ENCODE measurements around the gene VPS25.

Gene VPS25

DNA sequence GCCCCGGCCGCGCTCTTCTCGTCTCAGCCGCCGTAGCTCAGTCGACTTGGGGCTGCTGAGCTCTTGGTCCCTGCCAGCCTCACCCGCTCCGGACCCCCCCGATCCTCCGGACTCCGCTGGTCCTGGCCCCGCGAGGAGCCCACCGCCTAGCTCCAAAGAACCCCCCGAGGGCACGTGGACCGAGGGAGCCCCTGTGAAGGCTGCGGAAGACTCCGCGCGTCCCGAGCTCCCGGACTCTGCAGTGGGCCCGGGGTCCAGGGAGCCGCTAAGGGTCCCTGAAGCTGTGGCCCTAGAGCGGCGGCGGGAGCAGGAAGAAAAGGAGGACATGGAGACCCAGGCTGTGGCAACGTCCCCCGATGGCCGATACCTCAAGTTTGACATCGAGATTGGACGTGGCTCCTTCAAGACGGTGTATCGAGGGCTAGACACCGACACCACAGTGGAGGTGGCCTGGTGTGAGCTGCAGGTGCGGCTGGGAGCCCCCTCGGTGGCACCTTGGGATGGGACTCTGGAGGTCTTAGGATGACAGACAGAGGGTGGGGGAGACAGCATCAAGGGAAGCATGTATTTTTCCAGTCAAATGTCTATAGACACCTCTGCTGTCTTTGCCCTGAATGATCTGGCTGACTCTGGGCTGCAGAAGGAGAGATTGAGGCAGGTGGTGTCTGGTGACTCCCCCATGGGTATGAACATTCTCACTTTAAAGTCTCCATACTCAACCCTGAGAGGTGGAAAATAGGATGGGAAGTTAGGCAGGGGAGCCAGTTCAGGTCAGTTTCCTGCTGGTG is 7.8 kb downstream of the VPS25 start:
- Mint-ChIP-seq H3K4me3 (no peak overlapping the region), H3K9me3 (no peaks in the 10 kb centered on the region), H3K27ac (no peak overlapping the region), H3K36me3 (peaks cover 35% of the 10 kb centered on the region), H3K4me1 (peaks cover 41% of the 10 kb centered on the region)
- ATAC-seq: no peak
- DNase-seq (ENCODE audit: low spot score in 2 of 2): no peak

DNA sequence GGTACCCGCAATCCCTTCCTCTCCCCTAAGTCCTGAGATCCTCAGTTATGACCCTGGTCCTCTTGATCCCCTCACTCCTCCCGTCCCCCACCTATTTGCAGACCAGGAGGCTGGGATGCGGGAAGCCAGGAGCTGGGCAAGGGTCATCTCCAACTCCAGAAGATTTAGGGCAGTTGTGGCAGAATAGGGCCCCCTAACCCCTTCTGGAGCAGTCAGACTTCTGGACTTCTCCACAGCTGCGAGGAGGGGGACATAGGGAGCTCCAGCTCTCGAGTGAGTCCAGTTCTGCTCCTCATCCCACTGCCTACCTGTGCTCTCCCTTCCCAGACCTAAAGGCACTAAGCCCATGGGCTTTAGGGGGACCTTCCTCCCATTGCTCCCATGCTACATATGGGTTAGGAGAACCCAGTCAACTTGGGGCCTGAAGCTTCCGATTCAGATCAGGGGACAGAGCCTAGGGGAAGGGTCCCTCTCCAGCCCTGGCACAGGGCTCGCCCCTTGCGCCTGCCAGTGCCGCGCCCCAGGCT is 8.5 kb downstream of the VPS25 start:
- no peak for DNase-seq (ENCODE audit: low spot score in 2 of 2)
- H3K4me3 Mint-ChIP-seq: no peak overlapping the region
- ATAC-seq: no peak

DNA sequence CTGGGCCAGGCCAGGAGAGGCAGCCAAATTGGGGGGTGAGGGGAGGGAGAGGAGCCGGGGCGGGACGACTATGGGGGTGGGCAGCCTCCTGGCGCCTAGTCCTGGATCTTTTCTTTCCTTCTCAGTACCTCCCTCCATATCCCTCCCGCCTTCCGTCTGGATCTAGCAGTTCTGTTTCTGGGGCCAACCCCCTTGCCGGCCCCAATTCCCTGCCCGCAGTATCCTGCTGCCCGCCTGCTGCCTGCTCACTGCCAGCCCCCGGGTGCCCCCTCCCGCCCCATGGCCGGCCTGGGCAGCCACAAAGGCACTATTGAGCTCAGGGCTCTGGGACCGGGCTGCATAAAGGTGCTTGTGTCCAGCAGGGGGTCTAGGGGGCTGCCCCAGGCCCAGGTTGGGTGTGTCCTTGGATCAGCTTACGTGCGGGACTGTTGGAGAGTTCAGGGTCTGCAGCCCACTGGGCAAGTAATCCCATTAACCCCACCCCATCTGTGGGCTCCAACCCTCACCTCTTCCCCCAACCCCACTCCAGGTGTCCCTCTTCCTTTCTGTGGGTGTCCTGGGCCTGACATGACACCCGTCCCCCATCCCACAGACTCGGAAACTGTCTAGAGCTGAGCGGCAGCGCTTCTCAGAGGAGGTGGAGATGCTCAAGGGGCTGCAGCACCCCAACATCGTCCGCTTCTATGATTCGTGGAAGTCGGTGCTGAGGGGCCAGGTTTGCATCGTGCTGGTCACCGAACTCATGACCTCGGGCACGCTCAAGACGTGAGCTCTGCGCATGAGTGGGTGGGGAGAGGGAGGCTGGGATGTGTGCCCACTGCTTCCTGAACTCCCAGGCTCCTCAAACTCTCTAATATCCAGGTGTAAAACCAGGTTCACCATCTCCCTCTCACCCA is 9.2 kb downstream of the VPS25 start:
- H3K27ac Mint-ChIP-seq: no peak overlapping the region
- no peak for ATAC-seq
- H3K9me3 Mint-ChIP-seq: no peaks in the 10 kb centered on the region
- peaks cover 41% of the 10 kb centered on the region for H3K4me1 Mint-ChIP-seq
- DNase-seq (ENCODE audit: low spot score in 2 of 2): no peak
- no peak overlapping the region for H3K4me3 Mint-ChIP-seq
- H3K36me3 Mint-ChIP-seq: peaks cover 21% of the 10 kb centered on the region

More for the DNA sequence above, 8.5 kb downstream of the VPS25 start:
- H3K36me3 Mint-ChIP-seq: peaks cover 28% of the 10 kb centered on the region
- H3K27ac Mint-ChIP-seq: no peak overlapping the region
- peaks cover 41% of the 10 kb centered on the region for H3K4me1 Mint-ChIP-seq
- no peaks in the 10 kb centered on the region for H3K9me3 Mint-ChIP-seq

DNA sequence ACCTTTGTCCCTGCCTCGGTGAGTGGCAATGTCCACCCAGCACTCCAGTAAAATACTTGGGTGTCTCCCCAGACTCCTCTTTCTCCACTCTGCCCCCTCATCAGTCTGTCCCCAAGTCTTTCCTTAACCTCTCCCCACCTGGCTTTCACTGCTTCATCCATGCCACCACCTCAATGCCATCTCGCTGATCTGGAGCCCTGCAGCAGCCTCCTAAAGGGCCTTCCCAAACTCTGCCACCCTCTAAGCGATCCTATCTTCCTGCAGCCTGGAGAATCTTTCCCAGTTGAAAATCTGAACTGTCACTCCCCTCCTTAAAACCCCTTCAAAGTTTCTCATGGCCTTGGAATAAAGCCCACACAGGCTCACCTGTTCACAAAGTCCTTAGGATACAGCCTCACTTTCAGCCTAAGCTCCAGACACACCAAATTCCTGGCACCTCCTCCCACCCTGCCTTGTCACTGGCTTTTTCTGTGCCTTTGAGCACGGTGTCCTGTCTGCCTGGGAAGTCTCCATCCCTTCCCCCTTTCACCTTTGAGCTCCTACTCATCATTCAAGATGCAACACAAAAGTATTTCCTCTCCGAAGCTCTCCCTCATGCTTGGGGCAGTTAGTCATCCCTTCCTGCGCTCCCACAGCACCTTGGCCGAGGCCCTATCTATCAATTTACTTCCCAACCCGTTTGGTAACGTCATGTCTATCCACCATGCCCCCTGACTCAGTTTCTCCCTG is 10.0 kb downstream of the VPS25 start:
- no peak overlapping the region for H3K27ac Mint-ChIP-seq
- no peaks in the 10 kb centered on the region for H3K9me3 Mint-ChIP-seq
- ATAC-seq (no peak), DNase-seq (ENCODE audit: low spot score in 2 of 2) (no peak)
- peaks cover 41% of the 10 kb centered on the region for H3K4me1 Mint-ChIP-seq
- peaks cover 15% of the 10 kb centered on the region for H3K36me3 Mint-ChIP-seq
- H3K4me3 Mint-ChIP-seq: no peak overlapping the region

GRCh38 chr17:42783791-42784138 is 10.5 kb downstream of the VPS25 start:
- no peaks in the 10 kb centered on the region for H3K9me3 Mint-ChIP-seq
- DNase-seq (ENCODE audit: low spot score in 2 of 2) (no peak), ATAC-seq (no peak)
- H3K4me1 Mint-ChIP-seq: peaks cover 41% of the 10 kb centered on the region
- H3K36me3 Mint-ChIP-seq: peaks cover 13% of the 10 kb centered on the region
- no peak overlapping the region for H3K27ac Mint-ChIP-seq
- H3K4me3 Mint-ChIP-seq: no peak overlapping the region

GRCh38 chr17:42784409-42784808 is 11.2 kb downstream of the VPS25 start:
- peaks cover 6% of the 10 kb centered on the region for H3K36me3 Mint-ChIP-seq
- DNase-seq (ENCODE audit: low spot score in 2 of 2): no peak
- no peak overlapping the region for H3K27ac Mint-ChIP-seq
- no peak overlapping the region for H3K4me3 Mint-ChIP-seq
- no peak for ATAC-seq
- H3K9me3 Mint-ChIP-seq: no peaks in the 10 kb centered on the region
- peaks cover 36% of the 10 kb centered on the region for H3K4me1 Mint-ChIP-seq

- Mint-ChIP-seq H3K9me3 (no peaks in the 10 kb centered on the region), H3K27ac (no peak overlapping the region), H3K36me3 (peaks cover 4% of the 10 kb centered on the region), H3K4me1 (peaks cover 31% of the 10 kb centered on the region), H3K4me3 (no peak overlapping the region)
- peak; percentile 27 for ATAC-seq
- DNase-seq (ENCODE audit: low spot score in 2 of 2): no peak
Measured at GRCh38 chr17:42784811-42785592, 11.8 kb downstream of the VPS25 start.

DNA sequence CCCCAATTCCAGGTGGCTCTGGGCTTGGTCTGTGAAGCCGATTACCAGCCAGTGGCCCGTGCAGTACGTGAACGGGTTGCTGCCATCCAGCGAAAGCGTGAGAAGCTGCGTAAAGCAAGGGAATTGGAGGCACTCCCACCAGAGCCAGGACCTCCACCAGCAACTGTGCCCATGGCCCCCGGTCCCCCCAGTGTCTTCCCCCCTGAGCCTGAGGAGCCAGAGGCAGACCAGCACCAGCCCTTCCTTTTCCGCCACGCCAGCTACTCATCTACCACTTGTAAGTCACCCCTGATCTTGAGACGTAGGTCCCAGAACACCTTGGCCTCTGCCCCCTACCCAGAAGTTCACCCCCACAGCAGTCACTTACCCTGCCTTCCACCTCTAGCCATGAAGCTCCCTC is 14.0 kb downstream of the VPS25 start:
- no peak overlapping the region for H3K27ac Mint-ChIP-seq
- DNase-seq (ENCODE audit: low spot score in 2 of 2) (no peak), ATAC-seq (no peak)
- no peaks in the 10 kb centered on the region for H3K9me3 Mint-ChIP-seq
- H3K4me1 Mint-ChIP-seq: peaks cover 31% of the 10 kb centered on the region
- peaks cover 4% of the 10 kb centered on the region for H3K36me3 Mint-ChIP-seq
- H3K4me3 Mint-ChIP-seq: no peak overlapping the region

DNA sequence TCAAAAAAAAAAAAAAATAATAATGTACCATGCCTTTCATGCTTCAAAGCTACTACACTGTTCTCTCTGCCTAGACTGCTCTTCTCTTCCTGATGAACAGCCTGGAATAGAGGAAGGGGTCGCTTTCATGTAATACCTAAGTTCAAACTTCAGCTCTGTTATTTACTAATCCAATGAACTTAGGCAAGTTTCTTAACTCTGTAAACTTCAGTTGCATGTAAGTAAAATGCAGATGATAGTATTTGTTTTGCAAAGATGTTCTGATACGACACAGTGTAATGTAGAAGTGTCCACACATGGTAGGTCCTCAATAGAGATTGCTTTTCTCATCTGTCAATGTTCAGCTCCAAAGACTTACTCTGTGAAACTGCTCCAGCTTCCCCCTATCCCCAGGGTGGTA is 18.7 kb downstream of the VPS25 start:
- Mint-ChIP-seq H3K9me3 (no peaks in the 10 kb centered on the region), H3K4me1 (peaks cover 25% of the 10 kb centered on the region), H3K4me3 (no peak overlapping the region), H3K27ac (no peak overlapping the region), H3K36me3 (peaks cover 4% of the 10 kb centered on the region)
- DNase-seq (ENCODE audit: low spot score in 2 of 2): no peak
- ATAC-seq: no peak

DNA sequence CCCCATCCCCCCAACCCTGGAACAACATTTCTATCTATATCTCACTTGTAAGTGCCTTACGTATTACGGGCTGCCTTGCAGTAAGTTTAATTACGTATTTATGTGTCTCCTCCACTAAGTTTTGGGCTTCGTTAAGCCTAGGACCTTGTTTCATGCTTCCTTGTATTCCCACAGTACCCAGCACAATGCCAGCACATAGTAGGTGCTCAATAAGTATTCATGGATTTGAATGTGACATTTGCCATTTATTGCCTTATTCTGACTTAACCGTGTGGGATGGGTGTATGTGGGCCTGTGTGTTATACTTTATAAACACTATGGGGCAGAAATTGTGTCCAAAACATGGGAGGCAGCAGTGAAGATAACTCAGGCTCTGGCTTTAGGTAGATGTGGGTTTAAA is 19.3 kb downstream of the VPS25 start:
- Mint-ChIP-seq H3K4me1 (peaks cover 31% of the 10 kb centered on the region), H3K4me3 (no peak overlapping the region), H3K36me3 (peaks cover 4% of the 10 kb centered on the region), H3K9me3 (no peaks in the 10 kb centered on the region), H3K27ac (no peak overlapping the region)
- ATAC-seq (no peak), DNase-seq (ENCODE audit: low spot score in 2 of 2) (no peak)

DNA sequence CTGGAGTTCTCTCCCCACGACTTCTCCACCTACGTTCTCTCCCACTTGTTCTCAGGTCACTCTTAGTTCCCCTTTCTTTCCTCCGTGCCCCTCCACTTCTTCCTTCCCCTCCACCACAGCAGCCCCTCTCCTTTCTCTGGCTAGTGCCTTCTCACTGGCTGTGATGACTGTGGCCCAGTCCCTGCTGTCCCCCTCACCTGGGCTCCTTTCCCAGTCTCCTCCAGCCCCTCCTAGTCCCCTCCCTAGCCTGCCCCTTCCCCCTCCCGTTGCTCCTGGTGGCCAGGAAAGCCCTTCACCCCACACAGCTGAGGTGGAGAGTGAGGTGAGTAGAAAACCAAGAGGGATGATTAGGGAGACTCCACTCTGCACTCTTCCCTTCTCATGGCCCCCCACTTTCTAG is 21.8 kb downstream of the VPS25 start:
- no peaks in the 10 kb centered on the region for H3K36me3 Mint-ChIP-seq
- DNase-seq (ENCODE audit: low spot score in 2 of 2) (no peak), ATAC-seq (no peak)
- no peaks in the 10 kb centered on the region for H3K9me3 Mint-ChIP-seq
- no peak overlapping the region for H3K4me3 Mint-ChIP-seq
- H3K4me1 Mint-ChIP-seq: peaks cover 42% of the 10 kb centered on the region
- H3K27ac Mint-ChIP-seq: peak overlapping the region; percentile 62

DNA sequence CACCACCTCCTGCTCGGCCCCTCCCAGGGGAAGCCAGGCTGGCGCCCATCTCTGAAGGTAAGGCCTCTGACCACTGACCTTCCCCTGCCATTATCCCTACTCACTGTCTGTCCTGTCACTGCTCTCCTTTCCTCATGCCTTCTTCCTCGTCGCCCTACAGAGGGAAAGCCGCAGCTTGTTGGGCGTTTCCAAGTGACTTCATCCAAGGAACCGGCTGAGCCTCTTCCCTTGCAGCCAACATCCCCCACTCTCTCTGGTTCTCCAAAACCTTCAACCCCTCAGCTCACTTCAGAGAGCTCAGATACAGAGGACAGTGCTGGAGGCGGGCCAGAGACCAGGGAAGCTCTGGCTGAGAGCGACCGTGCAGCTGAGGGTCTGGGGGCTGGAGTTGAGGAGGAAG is 22.2 kb downstream of the VPS25 start:
- Mint-ChIP-seq H3K9me3 (no peaks in the 10 kb centered on the region), H3K36me3 (no peaks in the 10 kb centered on the region), H3K4me1 (peaks cover 42% of the 10 kb centered on the region), H3K4me3 (no peak overlapping the region), H3K27ac (peak overlapping the region; percentile 62)
- ATAC-seq (no peak), DNase-seq (ENCODE audit: low spot score in 2 of 2) (no peak)

DNA sequence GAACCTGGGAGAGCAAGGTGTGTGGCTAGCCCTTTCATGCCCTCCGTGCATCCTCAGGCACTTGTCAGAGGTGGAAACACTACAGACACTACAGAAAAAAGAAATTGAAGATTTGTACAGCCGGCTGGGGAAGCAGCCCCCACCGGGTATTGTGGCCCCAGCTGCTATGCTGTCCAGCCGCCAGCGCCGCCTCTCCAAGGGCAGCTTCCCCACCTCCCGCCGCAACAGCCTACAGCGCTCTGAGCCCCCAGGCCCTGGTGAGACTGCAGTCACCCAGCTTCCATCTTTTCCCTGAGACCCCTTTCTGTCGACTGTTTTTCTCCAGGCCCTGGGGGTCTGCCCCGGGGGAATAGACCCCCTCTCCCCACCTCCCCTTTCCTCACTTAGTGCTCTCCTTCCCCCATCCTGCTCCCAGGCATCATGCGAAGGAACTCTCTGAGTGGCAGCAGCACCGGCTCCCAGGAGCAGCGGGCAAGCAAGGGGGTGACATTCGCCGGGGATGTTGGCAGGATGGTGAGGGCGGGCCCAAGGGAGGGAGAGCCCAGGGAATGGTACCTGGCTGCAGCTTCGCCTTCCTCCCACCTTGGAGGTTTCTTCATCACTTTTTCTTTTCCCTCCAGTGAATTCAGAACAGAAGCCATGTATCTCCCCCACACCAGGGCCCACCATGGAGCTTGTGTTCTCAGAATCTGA is 23.0 kb downstream of the VPS25 start:
- DNase-seq (ENCODE audit: low spot score in 2 of 2) (no peak), ATAC-seq (no peak)
- H3K9me3 Mint-ChIP-seq: no peaks in the 10 kb centered on the region
- peaks cover 42% of the 10 kb centered on the region for H3K4me1 Mint-ChIP-seq
- no peaks in the 10 kb centered on the region for H3K36me3 Mint-ChIP-seq
- peak overlapping the region; percentile 28 for H3K4me3 Mint-ChIP-seq
- H3K27ac Mint-ChIP-seq: peak overlapping the region; percentile 62

Data from stimulated activated effector memory CD8-positive, alpha-beta T cell treated with anti-CD3 and anti-CD28 coated beads, Interleukin-12 subunit alpha, Interleukin-12 subunit beta, amount 100 ng/mL, for 72 hours (primary cell).